GM21529 (cell line): ENCODE results near the gene TCAP.
"Not testable (repeated sequence)": the region's sequence is repeated elsewhere in the genome, so short reads cannot be mapped to it uniquely, and the experiment has no call there.

ENCODE experiments used
- ATAC-seq: cut with Tn5 transposase; IDR thresholded peaks from one replicate; pipeline ENCODE4 v1.9.1; 2021; ENCODE audit not compliant: unreplicated experiment

The TCAP gene

DNA sequence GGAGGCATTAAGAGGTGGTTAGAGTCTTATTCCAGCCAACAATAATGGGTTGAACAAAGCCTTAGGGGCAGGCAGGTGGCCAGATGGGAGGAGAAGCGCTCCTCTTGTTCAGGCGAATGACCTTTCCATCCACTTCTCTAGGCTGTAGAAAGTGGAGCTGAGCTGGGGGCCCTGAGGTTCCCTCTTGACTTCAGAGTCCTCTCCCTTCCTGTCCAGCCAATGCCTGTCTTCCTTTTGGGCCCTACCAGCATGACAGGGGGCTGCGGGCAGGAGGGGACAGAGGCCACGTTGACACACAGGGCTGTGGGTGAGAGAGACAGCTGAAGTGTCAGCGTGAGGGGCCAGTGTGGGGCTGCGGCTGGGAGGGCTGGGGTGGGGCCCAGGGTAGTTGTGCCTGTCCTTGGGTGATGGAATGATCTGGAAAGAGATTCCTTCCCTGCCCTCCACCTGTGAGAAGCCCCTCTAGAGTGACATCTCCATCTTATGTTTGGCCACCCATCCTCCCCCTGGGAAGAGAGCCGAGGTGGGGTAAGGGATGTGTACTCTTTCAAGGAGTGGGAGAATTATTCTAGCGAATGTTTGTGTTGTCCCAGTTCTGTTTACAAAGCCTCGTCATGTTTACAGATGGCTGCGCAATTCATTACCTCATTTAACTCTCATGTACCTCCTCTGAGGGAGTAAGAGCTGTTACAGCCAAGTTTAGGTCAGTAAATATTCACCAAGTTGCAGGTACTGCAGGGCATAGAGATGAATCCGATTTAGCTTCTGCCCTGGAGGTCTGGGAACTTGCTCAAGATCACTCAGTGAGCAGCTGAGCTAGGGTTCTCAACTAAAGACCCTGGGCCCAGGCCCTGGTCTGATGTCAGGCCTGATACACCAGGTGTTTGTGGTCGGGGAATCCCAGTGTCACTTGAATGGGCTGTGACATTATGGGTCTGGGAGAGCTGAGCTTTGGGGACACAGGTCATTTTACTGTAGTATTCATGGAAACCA, 38.0 kb downstream of the TCAP start:
- ATAC-seq, result no peak

DNA sequence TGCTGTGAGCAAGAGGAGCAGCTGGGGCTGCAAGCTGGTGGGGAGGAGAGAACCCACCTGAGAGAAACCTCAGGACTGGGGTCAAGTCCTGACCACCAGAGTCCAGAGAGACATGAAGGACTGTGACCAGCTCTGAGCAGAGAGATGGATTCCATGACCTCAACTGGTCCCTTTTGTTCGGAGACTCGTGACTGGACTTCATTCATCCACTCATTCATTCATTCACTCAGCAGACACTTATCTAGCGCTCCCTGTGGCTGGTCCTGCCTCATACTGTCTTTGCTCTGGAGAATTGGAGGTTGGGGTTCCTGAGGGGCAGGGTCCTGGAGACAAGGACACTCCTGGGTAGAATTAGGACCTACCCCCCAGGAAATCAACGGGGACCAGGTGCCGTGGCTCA, 38.8 kb downstream of the TCAP start:
- no peak for ATAC-seq

DNA sequence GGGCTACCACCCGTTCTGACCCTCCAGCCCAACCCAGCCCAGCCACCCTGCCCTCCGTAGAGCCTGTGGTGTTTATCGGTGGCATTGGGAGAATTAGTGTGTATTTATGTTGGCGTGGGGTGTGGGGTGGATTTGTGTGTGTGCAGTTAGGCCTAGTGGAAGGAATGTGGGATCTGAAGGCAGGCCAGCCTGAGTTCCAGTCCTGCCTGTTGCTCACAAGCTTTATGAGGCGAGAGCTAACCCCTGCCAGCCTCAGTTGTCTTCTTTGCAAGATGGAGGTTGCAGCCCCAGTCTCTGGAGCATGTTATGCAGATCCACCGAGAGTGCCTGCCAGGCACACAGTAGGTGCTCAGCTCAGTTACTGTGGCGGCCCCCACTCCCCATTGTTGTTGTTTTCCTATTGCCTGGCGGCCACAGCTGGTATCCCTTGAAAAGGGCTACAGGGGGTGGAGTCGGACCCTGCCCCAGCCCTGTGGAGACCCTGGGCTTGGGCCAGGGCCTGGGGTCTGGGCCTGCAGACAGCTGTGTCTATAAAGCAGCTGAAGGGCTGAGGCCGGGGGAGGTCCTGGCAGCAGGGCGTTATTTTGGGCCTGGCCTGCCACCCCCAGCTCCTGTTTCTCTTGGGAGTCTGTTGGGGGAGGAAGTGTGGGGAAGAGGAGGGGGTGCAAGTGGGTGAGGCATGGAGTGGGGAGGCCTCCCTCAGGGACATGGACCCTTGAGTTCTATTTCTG, 39.8 kb downstream of the TCAP start:
- no peak for ATAC-seq

DNA sequence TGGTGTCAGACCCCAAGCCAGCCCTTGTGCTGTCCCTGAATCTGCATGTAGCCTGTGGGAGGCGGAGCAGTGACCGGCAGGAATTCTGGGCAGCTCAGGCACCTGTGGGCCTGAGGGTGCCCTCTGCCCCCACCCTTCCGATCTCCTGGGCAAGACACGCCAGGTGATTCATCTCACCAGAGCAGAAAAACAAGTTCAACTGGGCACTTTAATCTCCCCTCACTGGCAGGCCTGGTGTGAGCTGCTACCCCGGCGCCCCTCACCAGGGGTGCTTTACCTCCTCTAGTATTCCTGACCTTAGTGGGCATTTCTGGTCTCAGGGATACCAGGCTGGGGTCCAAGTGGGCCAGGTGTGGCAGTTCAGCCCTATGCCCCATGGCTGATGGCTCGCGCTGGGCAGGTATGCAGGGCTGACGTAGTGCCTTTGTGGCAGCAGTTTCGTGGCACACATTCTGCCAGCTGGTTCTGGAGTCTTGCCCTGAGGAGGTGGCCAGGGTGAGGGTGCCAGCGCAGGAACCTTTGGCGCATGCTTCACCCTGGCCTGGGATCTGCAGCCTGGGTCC, 40.7 kb downstream of the TCAP start:
- no peak for ATAC-seq

DNA sequence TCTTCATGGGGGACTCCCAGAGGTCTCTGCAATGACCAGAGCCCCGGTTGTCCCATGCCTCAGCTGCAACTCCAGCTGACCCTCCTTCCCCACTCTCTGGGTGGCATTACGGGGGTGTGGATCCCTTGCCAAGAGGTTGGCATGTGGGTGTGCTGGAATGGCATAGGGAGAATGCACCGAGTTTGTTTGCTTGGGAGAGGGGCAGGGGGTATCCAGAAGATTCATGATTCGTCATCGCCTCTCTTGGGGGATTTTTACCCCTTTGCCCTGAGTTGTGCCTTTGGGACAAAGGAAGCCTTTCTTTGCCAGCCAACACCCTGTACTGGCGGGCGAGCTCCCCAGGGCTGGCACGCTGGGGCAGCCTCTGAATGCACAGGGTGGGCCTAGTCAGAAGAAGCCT, 41.2 kb downstream of the TCAP start:
- no peak for ATAC-seq

DNA sequence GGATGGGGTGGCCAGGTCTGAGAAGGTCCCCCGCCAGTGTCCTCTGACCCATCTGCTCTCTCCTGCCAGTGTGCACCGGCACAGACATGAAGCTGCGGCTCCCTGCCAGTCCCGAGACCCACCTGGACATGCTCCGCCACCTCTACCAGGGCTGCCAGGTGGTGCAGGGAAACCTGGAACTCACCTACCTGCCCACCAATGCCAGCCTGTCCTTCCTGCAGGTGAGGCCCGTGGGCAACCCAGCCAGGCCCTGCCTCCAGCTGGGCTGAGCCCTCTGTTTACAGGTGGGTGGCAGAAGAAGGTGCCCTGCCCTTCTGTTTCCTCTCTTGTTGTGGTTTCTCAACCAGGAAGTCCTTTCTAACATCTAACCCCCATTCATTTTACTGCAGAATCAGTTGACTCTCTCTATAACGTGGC, 41.8 kb downstream of the TCAP start:
- ATAC-seq, result no peak

DNA sequence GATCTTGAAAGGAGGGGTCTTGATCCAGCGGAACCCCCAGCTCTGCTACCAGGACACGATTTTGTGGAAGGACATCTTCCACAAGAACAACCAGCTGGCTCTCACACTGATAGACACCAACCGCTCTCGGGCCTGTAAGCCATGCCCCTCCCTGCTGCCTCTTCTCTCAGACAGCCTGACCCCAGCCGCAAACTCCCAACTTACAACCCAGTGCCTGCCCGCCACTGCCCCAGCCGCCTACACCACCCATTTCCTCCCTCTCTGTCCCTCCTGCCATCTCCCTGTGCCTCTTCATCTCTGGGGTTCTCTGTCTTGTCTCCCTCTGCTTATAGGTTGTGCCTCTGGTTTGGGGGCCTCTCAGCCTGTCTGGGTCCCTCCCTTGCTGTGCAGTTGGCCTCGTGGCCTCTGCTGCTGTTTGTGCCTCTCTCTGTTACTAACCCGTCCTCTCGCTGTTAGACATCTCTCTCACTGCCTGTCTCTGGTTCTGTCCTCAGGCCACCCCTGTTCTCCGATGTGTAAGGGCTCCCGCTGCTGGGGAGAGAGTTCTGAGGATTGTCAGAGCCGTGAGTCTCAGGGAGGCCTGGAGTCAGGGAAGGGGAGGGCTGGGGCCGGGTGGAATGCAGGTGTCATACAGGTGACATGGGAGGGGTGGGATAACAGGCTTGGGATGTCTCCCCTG, 44.3 kb downstream of the TCAP start:
- no peak for ATAC-seq

DNA sequence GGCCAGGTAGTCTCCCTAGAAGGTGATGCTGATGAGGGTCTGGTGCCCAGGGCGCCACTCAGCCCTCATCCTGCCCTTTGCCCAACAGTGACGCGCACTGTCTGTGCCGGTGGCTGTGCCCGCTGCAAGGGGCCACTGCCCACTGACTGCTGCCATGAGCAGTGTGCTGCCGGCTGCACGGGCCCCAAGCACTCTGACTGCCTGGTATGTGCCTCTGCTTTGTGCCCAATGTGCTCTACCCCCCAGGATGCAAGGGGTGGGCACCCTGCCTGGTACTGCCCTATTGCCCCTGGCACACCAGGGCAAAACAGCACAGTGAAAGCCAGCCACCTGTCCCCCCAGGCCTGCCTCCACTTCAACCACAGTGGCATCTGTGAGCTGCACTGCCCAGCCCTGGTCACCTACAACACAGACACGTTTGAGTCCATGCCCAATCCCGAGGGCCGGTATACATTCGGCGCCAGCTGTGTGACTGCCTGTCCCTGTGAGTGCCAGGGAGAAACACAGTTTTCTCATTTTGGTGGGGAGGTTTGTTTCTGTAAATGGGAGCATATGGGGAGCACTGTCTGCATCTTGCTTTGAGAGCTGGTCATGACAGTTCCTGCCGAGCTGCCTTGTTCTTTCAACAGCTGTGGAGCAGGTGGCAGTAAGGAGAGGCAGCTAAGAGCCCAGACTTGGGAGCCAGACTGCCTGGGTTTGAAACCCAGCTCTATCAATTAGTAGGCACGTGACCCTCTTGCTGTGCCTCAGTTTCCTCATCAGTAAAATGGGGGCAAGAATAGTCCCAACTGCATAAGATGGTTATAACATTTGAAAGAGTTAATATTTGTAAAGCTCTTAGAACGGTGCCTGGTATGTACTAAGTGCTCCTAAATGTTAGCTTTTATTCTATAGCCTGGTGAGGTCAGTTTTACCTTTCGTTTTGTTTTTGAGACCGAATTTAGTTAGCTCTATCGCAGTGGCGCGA, 45.1 kb downstream of the TCAP start:
- ATAC-seq, result no peak

DNA sequence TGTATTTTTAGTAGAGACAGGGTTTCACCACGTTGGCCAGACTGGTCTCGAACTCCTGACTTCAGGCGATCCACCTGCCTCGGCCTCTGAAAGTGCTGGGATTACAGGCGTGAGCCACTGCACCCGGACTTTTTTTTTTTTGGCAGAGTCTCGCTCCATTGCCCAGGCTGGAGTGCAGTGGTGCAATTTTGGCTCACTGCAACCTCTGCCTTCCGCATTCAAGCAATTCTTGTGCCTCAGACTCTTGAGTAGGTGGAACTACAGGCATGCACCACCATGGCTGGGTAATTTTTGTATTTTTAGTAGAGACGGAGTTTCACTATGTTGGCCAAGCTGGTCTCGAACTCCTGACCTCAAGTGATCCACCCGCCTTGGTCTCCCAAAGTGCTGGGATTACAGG, 45.9 kb downstream of the TCAP start:
- not testable (repeated sequence) for ATAC-seq

DNA sequence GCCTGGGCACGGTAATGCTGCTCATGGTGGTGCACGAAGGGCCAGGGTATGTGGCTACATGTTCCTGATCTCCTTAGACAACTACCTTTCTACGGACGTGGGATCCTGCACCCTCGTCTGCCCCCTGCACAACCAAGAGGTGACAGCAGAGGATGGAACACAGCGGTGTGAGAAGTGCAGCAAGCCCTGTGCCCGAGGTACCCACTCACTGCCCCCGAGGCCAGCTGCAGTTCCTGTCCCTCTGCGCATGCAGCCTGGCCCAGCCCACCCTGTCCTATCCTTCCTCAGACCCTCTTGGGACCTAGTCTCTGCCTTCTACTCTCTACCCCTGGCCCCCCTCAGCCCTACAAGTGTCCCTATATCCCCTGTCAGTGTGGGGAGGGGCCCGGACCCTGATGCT, 46.7 kb downstream of the TCAP start:
- no peak for ATAC-seq

DNA sequence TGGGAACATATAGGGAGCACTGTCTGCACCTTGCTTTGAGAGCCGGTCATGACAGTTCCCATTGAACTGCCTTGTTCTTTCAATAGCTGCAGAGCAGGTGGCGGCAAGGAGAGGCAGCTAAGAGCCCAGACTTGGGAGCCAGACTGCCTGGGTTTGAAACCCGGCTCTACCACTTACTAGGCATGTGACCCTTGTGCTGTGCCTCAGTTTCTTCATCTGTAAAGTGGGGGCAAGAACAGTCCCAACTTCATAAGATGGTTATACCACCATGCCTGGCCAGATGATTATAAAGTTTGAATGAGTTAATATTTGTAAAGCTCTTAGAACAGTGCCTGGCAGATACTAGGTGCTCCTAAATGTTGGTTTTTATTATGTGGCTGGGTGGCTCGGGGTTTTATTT, 49.1 kb downstream of the TCAP start:
- ATAC-seq, result no peak

DNA sequence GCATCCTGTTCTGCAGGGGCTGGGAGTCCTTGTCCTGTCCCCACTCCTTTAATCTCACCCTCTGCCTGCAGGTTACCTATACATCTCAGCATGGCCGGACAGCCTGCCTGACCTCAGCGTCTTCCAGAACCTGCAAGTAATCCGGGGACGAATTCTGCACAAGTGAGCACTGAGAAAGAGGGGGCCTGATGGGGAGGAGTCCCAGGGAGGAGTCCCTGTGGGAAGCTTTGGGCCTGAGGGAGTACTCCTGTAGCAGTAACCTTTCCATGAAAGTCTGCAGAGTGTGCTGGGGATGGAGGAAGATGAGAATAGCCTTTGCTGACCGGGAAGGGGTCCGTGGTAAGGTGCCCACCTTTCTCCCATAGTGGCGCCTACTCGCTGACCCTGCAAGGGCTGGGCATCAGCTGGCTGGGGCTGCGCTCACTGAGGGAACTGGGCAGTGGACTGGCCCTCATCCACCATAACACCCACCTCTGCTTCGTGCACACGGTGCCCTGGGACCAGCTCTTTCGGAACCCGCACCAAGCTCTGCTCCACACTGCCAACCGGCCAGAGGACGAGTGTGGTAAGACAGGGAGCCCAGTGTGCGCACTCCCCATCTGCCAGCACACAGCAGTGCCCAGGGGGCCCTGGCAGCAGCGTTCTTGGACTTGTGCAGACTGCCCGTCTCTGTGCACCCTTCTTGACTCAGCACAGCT, 50.4 kb downstream of the TCAP start:
- ATAC-seq, result no peak
